NT2/D1 (cell line): ENCODE data around the gene NFIX.

ENCODE experiments used
- SUZ12 ChIP-seq: IDR thresholded peaks from 2 replicates; pipeline ENCODE4 v1.6.1; 2011; ENCODE audit not compliant: insufficient read length, insufficient read depth; ENCODE audit errors: extremely low read depth
- YY1 ChIP-seq: IDR thresholded peaks from 2 replicates; pipeline ENCODE4 v1.6.1; 2011; ENCODE audit not compliant: insufficient read length, insufficient read depth
- ZNF274 ChIP-seq: IDR thresholded peaks from 2 replicates; pipeline ENCODE4 v1.6.1; 2011; ENCODE audit warnings: mild to moderate bottlenecking, low read depth, low read length

DNA sequence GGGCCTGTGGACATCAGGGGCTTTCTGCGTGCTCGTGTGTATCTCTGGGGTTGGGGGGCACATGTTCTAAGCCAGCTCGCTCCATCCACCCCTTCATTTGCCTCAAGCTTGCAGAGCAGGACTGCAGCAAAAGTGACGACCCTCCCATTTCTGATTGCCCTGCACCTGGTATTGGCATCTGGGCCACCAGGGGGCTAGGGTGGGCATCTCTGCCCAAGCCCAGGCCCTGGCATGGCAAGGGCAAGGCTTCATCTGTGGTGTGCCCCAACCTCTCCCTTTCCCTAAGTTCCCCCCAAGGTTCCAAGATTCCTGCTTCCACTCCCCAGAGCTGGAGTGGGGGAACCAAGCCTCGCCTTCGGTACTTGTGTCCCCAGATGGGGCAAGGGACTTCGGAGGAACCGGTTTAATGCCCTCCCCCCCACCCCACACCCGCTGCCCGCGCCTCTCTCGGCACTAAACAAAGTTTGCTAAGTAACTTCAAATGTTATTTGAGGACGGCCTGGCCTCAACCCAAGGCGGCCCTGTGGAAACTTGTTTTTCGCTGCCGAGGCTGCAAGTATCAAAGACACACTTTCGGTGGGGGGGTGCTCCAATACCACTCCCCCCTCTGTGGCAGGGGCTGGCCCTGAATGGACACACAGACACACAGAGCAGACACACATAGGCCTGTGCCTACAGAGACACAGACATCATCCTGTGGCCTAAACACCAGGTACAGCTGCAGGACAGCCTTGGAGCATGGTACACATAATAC, 12.2 kb downstream of the NFIX start:
- TF ChIP-seq SUZ12, result no peak
- no peak for TF ChIP-seq YY1
- no peak for TF ChIP-seq ZNF274
